ENCODE measurements around the gene MEGF9. TPM values are rescaled to one million over a fixed set of nuclear protein-coding genes. Genes with fewer than 3 reads are reported as not detected.

MEGF9 gene
- total RNA-seq, 1 donor from 2014 or later, result 58.8 TPM

- no peak for DNase-seq
Observed at GRCh38 chr9:120621941-120622340, 92.3 kb downstream of the MEGF9 start.

- DNase-seq, result peak; percentile 32
Observed at GRCh38 chr9:120619751-120620655, 94.3 kb downstream of the MEGF9 start.

- DNase-seq, result no peak
Observed at GRCh38 chr9:120616966-120617935, 97.0 kb downstream of the MEGF9 start.

GRCh38 chr9:120612218-120612617 lies 102.1 kb downstream of the MEGF9 start:
- no peak for DNase-seq

GRCh38 chr9:120611690-120612068 lies 102.6 kb downstream of the MEGF9 start:
- DNase-seq, result no peak

GRCh38 chr9:120610975-120611689 lies 103.1 kb downstream of the MEGF9 start:
- no peak for DNase-seq

- no peak for DNase-seq
Observed at GRCh38 chr9:120609636-120610035, 104.6 kb downstream of the MEGF9 start.

GRCh38 chr9:120608421-120608820 lies 105.8 kb downstream of the MEGF9 start:
- no peak for DNase-seq

GRCh38 chr9:120603591-120603990 lies 110.7 kb downstream of the MEGF9 start:
- DNase-seq, result no peak

GRCh38 chr9:120603010-120603409 lies 111.3 kb downstream of the MEGF9 start:
- no peak for DNase-seq

- DNase-seq, result no peak
Observed at GRCh38 chr9:120593955-120594277, 120.4 kb downstream of the MEGF9 start.

- no peak for DNase-seq
Observed at GRCh38 chr9:120593250-120593954, 120.9 kb downstream of the MEGF9 start.

- no peak for DNase-seq
Observed at GRCh38 chr9:120592210-120592609, 122.1 kb downstream of the MEGF9 start.

- DNase-seq, result no peak
Observed at GRCh38 chr9:120587328-120587727, 126.9 kb downstream of the MEGF9 start.

GRCh38 chr9:120583958-120584369 lies 130.3 kb downstream of the MEGF9 start:
- DNase-seq, result peak; percentile 71

- DNase-seq, result peak; percentile 94
Observed at GRCh38 chr9:120580051-120580896, 134.0 kb downstream of the MEGF9 start, which contains the start of gene CDK5RAP2. Gene CDK5RAP2, minus strand, starts transcription at chr9:120580167. Its CDS starts 189 bp downstream, at chr9:120579978.

GRCh38 chr9:120579139-120580050 lies 134.9 kb downstream of the MEGF9 start:
- DNase-seq, result no peak

GRCh38 chr9:120574473-120574872 lies 139.8 kb downstream of the MEGF9 start:
- DNase-seq, result no peak

- no peak for DNase-seq
Observed at GRCh38 chr9:120572472-120572871, 141.8 kb downstream of the MEGF9 start.

Data from occipital lobe (tissue), 2 donors.